Osteocyte (in vitro differentiated cells): ENCODE measurements around the gene OST4. TPM values are rescaled to one million over a fixed set of nuclear protein-coding genes. Genes with fewer than 3 reads are reported as not detected.
A peak's percentile ranks its signal among the peaks of the same experiment; 100 is the strongest.

Source experiments
- DNase-seq: peaks from one replicate; pipeline ENCODE4 v3.0.0; 2021; ENCODE audit warnings: mixed read lengths; ENCODE audit not compliant: unreplicated experiment; ENCODE audit errors: extremely low spot score
- H3K27ac Mint-ChIP-seq: one replicate; pipeline ENCODE4 v1.8.0; 2021; ENCODE audit warnings: mild to moderate bottlenecking, mixed read lengths; ENCODE audit not compliant: unreplicated experiment
- H3K27me3 Mint-ChIP-seq: one replicate; pipeline ENCODE4 v1.8.0; 2021; ENCODE audit warnings: mixed read lengths; ENCODE audit not compliant: unreplicated experiment
- H3K36me3 Mint-ChIP-seq: one replicate; pipeline ENCODE4 v1.8.0; 2021; ENCODE audit warnings: mixed read lengths; ENCODE audit not compliant: unreplicated experiment
- H3K4me1 Mint-ChIP-seq: one replicate; pipeline ENCODE4 v1.8.0; 2021; ENCODE audit warnings: mixed read lengths; ENCODE audit not compliant: unreplicated experiment
- H3K4me3 Mint-ChIP-seq: one replicate; pipeline ENCODE4 v1.8.0; 2021; ENCODE audit warnings: mild to moderate bottlenecking, moderate library complexity, mixed read lengths; ENCODE audit not compliant: unreplicated experiment
- H3K9me3 Mint-ChIP-seq: one replicate; pipeline ENCODE4 v1.8.0; 2021; ENCODE audit warnings: mixed read lengths; ENCODE audit not compliant: unreplicated experiment
- total RNA-seq: library from RNA; stranded (reverse); gene quantifications from 2 replicates; pipeline ENCODE4 v1.2.1, GENCODE V29; 2021
- TF ChIP-seq, protein P1 (sequence below): fragments of 200-600 bp; sonication (generic); IDR thresholded peaks from 2 replicates; pipeline ENCODE4 v1.5.0; 2021; ENCODE audit warnings: antibody characterized with exemption, mild to moderate bottlenecking, moderate library complexity

Gene OST4
- total RNA-seq, 1 donor from 2014 or later: 380 TPM

DNA sequence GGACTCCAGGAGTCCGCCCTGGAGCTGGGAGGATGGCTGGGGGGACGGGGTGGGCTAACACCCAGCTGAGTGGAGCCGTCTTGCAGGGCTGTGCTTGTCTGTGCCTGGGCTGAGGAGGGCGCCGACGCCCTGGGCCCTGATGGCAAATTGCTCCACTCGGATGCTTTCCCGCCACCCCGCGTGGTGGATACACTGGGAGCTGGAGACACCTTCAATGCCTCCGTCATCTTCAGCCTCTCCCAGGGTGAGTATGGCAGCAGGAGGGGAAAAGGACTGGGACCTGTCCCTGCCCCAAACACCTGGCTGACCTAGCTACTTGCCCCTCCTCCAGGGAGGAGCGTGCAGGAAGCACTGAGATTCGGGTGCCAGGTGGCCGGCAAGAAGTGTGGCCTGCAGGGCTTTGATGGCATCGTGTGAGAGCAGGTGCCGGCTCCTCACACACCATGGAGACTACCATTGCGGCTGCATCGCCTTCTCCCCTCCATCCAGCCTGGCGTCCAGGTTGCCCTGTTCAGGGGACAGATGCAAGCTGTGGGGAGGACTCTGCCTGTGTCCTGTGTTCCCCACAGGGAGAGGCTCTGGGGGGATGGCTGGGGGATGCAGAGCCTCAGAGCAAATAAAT, 28.0 kb upstream of the OST4 start:
- DNase-seq: no peak
- peaks cover 4% of the 10 kb centered on the region for H3K4me1 Mint-ChIP-seq

DNA sequence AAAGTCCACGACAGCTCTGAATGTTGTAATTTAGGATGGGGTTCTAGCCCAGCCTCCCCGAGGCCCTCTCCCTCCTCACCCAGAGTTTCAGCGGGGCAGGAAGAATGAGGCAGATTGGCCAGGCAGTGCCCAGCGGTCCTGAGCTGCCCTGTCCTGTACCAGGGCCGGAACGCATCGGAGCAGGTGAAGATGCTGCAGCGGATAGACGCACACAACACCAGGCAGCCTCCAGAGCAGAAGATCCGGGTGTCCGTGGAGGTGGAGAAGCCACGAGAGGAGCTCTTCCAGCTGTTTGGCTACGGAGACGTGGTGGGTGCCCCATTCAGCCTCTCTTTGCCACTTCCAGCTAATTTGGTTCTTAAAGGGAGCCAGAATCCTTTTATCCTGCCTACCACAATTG, 25.9 kb upstream of the OST4 start:
- H3K27me3 Mint-ChIP-seq: peaks cover 5% of the 10 kb centered on the region
- H3K9me3 Mint-ChIP-seq: no peaks in the 10 kb centered on the region
- no peaks in the 10 kb centered on the region for H3K36me3 Mint-ChIP-seq
- no peak overlapping the region for H3K4me3 Mint-ChIP-seq
- no peak overlapping the region for H3K27ac Mint-ChIP-seq
- DNase-seq: no peak
- TF ChIP-seq, protein P1, sequence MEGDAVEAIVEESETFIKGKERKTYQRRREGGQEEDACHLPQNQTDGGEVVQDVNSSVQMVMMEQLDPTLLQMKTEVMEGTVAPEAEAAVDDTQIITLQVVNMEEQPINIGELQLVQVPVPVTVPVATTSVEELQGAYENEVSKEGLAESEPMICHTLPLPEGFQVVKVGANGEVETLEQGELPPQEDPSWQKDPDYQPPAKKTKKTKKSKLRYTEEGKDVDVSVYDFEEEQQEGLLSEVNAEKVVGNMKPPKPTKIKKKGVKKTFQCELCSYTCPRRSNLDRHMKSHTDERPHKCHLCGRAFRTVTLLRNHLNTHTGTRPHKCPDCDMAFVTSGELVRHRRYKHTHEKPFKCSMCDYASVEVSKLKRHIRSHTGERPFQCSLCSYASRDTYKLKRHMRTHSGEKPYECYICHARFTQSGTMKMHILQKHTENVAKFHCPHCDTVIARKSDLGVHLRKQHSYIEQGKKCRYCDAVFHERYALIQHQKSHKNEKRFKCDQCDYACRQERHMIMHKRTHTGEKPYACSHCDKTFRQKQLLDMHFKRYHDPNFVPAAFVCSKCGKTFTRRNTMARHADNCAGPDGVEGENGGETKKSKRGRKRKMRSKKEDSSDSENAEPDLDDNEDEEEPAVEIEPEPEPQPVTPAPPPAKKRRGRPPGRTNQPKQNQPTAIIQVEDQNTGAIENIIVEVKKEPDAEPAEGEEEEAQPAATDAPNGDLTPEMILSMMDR: no peak
- H3K4me1 Mint-ChIP-seq: peaks cover 4% of the 10 kb centered on the region

More for the DNA sequence above, 28.0 kb upstream of the OST4 start:
- H3K36me3 Mint-ChIP-seq: no peaks in the 10 kb centered on the region
- no peak overlapping the region for H3K27ac Mint-ChIP-seq
- H3K9me3 Mint-ChIP-seq: no peaks in the 10 kb centered on the region
- no peak overlapping the region for H3K4me3 Mint-ChIP-seq
- TF ChIP-seq, protein P1: no peak
- H3K27me3 Mint-ChIP-seq: peaks cover 9% of the 10 kb centered on the region

DNA sequence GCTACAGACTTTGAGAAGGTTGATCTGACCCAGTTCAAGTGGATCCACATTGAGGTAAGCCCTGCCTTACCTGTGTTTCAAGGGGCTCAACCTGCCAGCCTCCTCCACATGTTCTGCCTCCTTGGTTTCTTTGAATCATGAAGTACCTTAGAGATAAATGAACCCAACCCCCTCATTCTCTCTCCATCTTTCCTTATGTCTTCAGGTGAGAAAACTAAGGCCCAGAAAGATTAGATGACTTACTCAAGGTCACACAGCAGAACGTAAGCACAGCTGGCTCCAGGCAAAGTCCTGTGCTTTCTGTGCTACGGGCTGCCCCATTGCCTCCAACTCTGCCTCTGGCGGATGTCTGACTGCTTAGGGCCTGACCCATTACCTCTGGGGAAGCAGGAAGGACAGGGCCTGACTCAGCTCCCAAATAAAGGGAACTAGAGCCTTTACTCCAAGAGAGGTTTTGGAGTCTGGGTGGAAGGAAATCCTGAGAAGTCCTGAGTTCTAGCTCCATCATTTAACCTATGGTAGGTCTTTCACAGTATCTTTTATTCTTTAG, 25.4 kb upstream of the OST4 start:
- no peaks in the 10 kb centered on the region for H3K9me3 Mint-ChIP-seq
- H3K27ac Mint-ChIP-seq: no peak overlapping the region

DNA sequence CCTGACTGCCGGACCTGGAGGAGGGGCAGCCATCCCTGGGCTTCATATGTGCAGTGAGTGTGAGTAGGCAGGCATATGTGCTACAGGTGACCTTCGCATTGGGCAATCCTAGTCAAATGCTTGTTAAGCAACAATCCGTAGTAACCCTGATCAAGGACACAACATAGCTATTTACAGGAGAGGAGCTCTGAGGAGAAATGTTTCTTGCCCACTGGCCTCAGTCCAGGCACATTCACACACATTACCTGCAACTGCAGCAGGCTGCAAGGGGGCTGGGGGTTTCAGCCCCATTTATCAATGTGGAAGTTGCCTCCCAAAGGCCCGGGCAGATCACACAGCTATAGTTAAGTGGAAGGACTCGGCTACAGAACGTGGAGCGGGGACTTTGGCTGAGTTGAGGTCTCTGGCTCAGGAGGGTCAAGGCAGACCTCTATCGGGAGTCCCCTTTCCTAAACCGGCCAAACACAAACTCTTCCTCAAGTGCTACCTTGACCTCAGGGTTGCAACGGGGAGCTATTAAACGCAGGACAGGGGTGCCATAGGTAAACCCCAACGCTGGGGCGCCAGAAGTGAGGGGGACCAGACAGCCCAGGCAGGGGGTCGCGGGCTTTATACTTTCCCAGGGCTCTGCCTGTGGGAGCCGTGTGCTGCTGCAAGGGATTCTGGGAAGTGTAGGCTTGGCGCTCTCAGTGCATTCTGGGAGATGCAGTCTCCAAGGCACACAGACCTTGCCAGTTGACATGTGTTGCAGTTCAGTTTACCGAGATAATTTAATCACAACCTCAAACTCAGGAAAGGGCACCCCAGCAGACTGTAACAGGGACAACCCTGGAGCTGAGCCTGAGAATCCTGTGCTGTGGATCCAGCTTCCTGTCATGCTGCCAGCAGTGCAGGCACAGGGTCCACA, 24.5 kb upstream of the OST4 start:
- Mint-ChIP-seq H3K4me1 (peaks cover 4% of the 10 kb centered on the region), H3K27ac (no peak overlapping the region), H3K9me3 (no peaks in the 10 kb centered on the region), H3K27me3 (no peaks in the 10 kb centered on the region), H3K36me3 (no peaks in the 10 kb centered on the region), H3K4me3 (peak overlapping the region; percentile 59)
- TF ChIP-seq, protein P1: no peak
- DNase-seq: peak; percentile 79

More for the DNA sequence above, 25.4 kb upstream of the OST4 start:
- Mint-ChIP-seq H3K36me3 (no peaks in the 10 kb centered on the region), H3K4me3 (no peak overlapping the region), H3K4me1 (peaks cover 4% of the 10 kb centered on the region), H3K27me3 (peaks cover 3% of the 10 kb centered on the region)
- TF ChIP-seq, protein P1: no peak
- DNase-seq: no peak

DNA sequence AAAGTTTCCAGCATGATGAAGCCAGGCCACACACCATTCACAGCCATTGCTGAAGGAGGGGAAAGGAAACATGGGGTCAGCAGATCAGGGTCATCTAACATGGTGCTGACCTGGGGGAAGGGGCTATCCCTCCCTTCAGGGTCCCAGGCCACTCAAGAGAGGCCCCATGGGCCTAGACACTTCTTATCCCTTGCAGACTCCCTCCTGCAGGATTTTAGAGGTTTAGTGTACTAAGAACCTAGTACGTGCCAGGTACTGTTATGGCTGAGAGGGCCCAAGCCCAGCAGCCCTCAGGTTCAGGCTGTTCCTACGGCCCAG, 23.9 kb upstream of the OST4 start:
- Mint-ChIP-seq H3K36me3 (no peaks in the 10 kb centered on the region), H3K27me3 (no peaks in the 10 kb centered on the region), H3K27ac (no peak overlapping the region), H3K9me3 (no peaks in the 10 kb centered on the region), H3K4me1 (peaks cover 4% of the 10 kb centered on the region), H3K4me3 (no peak overlapping the region)
- no peak for DNase-seq
- TF ChIP-seq, protein P1: no peak
